ENCODE measurements around the gene CNTN4. TPM values are rescaled to one million over a fixed set of nuclear protein-coding genes. Genes with fewer than 3 reads are reported as not detected.

CNTN4 gene
- total and polyA plus RNA-seq, 2 experiments from 2014 or later = 0.91 to 4.0 TPM

DNA sequence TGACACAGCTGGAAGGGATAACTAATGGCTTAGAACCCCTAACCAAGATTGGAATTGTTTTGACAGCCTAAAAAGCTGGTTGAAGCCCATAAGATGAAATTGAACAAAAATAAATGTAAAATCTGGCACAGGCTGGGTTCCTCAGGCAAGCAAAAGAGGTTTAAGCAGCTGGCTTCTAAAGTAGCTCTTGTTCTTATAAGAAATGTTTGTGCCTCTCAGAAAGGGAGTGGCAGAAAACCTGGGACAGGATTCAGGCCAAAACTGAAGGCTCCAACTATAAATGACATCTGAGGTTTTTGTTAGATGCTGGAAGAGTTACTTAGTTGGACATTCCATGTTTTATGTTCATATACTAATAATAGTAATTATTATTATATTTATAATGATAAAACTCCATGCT, 378.3 kb downstream of the CNTN4 start (continued):
- TF ChIP-seq CTCF (conservative IDR thresholded peaks at IDR 0.05; ENCODE audit: low read depth in 2 of 2) (no peak), JUNB (IDR thresholded peaks at IDR 0.05; ENCODE audit: unreplicated experiment) (no peak), CREB1 (CRISPR knock-in tag; IDR thresholded peaks at IDR 0.05; ENCODE audit: low read depth) (no peak), POLR2AphosphoS5 (IDR thresholded peaks at IDR 0.05; ENCODE audit: low read depth) (no peak), NANOG (IDR thresholded peaks at IDR 0.05; ENCODE audit: borderline replicate concordance) (no peak), ETS1 (IDR thresholded peaks at IDR 0.05) (no peak), ZNF331 (CRISPR knock-in tag; IDR thresholded peaks at IDR 0.05; ENCODE audit: low read depth) (no peak), STAT1 (IDR thresholded peaks at IDR 0.05; ENCODE audit: unreplicated experiment) (no peak)
- TF ChIP-seq, protein P1, sequence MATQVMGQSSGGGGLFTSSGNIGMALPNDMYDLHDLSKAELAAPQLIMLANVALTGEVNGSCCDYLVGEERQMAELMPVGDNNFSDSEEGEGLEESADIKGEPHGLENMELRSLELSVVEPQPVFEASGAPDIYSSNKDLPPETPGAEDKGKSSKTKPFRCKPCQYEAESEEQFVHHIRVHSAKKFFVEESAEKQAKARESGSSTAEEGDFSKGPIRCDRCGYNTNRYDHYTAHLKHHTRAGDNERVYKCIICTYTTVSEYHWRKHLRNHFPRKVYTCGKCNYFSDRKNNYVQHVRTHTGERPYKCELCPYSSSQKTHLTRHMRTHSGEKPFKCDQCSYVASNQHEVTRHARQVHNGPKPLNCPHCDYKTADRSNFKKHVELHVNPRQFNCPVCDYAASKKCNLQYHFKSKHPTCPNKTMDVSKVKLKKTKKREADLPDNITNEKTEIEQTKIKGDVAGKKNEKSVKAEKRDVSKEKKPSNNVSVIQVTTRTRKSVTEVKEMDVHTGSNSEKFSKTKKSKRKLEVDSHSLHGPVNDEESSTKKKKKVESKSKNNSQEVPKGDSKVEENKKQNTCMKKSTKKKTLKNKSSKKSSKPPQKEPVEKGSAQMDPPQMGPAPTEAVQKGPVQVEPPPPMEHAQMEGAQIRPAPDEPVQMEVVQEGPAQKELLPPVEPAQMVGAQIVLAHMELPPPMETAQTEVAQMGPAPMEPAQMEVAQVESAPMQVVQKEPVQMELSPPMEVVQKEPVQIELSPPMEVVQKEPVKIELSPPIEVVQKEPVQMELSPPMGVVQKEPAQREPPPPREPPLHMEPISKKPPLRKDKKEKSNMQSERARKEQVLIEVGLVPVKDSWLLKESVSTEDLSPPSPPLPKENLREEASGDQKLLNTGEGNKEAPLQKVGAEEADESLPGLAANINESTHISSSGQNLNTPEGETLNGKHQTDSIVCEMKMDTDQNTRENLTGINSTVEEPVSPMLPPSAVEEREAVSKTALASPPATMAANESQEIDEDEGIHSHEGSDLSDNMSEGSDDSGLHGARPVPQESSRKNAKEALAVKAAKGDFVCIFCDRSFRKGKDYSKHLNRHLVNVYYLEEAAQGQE (IDR thresholded peaks at IDR 0.05; ENCODE audit: unreplicated experiment) = no peak

DNA sequence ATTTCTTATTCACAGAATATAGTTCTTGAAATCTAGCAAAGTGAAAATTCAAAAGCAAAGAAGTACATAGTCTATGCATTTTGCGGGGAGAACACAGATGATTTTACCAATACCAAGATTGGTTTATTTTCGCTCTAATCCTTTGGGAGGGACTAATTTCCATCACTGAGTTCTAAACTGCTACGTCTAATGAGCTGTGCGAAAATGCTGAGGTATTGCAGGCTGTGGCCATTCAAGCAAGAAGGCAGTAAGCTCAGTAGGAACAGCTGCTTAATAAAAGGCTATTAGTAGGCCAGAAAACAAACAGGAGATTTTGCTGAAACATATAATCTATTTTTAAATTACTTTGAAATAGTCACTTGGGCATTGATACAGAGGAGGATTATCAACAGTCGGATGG, 379.0 kb downstream of the CNTN4 start:
- peaks cover 98% of the 10 kb centered on the region for H3K9me3 Mint-ChIP-seq
- TF ChIP-seq NANOG (IDR thresholded peaks at IDR 0.05; ENCODE audit: borderline replicate concordance) = no peak
- TF ChIP-seq ZNF114 (CRISPR knock-in tag; IDR thresholded peaks at IDR 0.05) = no peak
- no peak for TF ChIP-seq STAT1 (IDR thresholded peaks at IDR 0.05; ENCODE audit: unreplicated experiment)
- TF ChIP-seq POLR2AphosphoS5 (IDR thresholded peaks at IDR 0.05; ENCODE audit: low read depth) = no peak
- no peak for TF ChIP-seq CREB1 (CRISPR knock-in tag; IDR thresholded peaks at IDR 0.05; ENCODE audit: low read depth)
- no peak for TF ChIP-seq ETS1 (IDR thresholded peaks at IDR 0.05)
- TF ChIP-seq, protein P1 (IDR thresholded peaks at IDR 0.05; ENCODE audit: unreplicated experiment) = no peak

More for the DNA sequence above, 379.0 kb downstream of the CNTN4 start:
- no peak for ATAC-seq
- H3K36me3 ChIP-seq (ENCODE audit: insufficient read depth) = no peaks in the 10 kb centered on the region; the same call in 1 of the 2 replicates
- H3K27me3 ChIP-seq (ENCODE audit: insufficient read depth) = no peaks in the 10 kb centered on the region
- H3K4me2 ChIP-seq = no peak overlapping the region
- H3K27me3 Mint-ChIP-seq (ENCODE audit: insufficient read depth, low read depth, poor library complexity) = no peaks in the 10 kb centered on the region
- no peaks in the 10 kb centered on the region for H4K20me1 ChIP-seq (replicated peaks; ENCODE audit: insufficient read depth)
- H3K36me3 Mint-ChIP-seq (ENCODE audit: low read depth) = peaks cover 31% of the 10 kb centered on the region
- H3F3A ChIP-seq (replicated peaks; ENCODE audit: low read depth) = no peaks in the 10 kb centered on the region
- H3K4me3 Mint-ChIP-seq = no peak overlapping the region
- no peak overlapping the region for H3K27ac ChIP-seq (ENCODE audit: low read depth)
- H3K4me3 ChIP-seq = no peak overlapping the region
- no peaks in the 10 kb centered on the region; the same call in 1 of the 2 replicates for H3K4me1 ChIP-seq (ENCODE audit: insufficient read depth)
- H3K4me1 Mint-ChIP-seq = no peaks in the 10 kb centered on the region
- no peak for DNase-seq (ENCODE audit: low spot score)
- no peaks in the 10 kb centered on the region for H3K79me2 ChIP-seq (replicated peaks; ENCODE audit: insufficient read depth)
- H3K9me2 ChIP-seq (ENCODE audit: insufficient read depth) = no peaks in the 10 kb centered on the region
- no peak overlapping the region for H2AFZ ChIP-seq
- no peak overlapping the region for H3K27ac Mint-ChIP-seq

Data from GM23338 (cell line).